HTR-8/SVneo (cell line): ENCODE measurements around the gene DCST1.
"Not testable (repeated sequence)": the region's sequence is repeated elsewhere in the genome, so short reads cannot be mapped to it uniquely, and the experiment has no call there.

Experiments
- DNase-seq: peaks from one replicate; pipeline ENCODE4 v3.0.0; 2011; ENCODE audit warnings: low spot score, mixed read lengths; ENCODE audit not compliant: insufficient read length
- FAIRE-seq: peaks from 2 replicates; lab custom pipeline; 2011; peaks lifted over from hg19 to GRCh38; lab: Jason Lieb, UNC

Gene DCST1

GRCh38 chr1:155033524-155033923 lies at the start of gene DCST1, which contains the start of gene DCST2:
Gene DCST1, plus strand, starts transcription at chr1:155033824. Its CDS starts 213 bp downstream, at chr1:155034037.
Gene DCST2, minus strand, starts transcription at chr1:155033781. Its CDS starts 80 bp downstream, at chr1:155033701.
- DNase-seq, result no peak
- no peak for FAIRE-seq

- not testable (repeated sequence) for FAIRE-seq
Measured at GRCh38 chr1:154986736-154987135, 46.9 kb upstream of the DCST1 start.

GRCh38 chr1:154987326-154987725 lies 46.3 kb upstream of the DCST1 start:
- no peak for FAIRE-seq
- no peak for DNase-seq

More at GRCh38 chr1:154986736-154987135, 46.9 kb upstream of the DCST1 start:
- not testable (repeated sequence) for DNase-seq

GRCh38 chr1:154988058-154988954 lies 45.3 kb upstream of the DCST1 start:
- DNase-seq, result no peak
- FAIRE-seq, result no peak

GRCh38 chr1:154989195-154989860 lies 44.3 kb upstream of the DCST1 start:
- DNase-seq (no peak), FAIRE-seq (no peak)

GRCh38 chr1:154990276-154990675 lies 43.3 kb upstream of the DCST1 start:
- DNase-seq (no peak), FAIRE-seq (no peak)

GRCh38 chr1:154992721-154993571 lies 40.7 kb upstream of the DCST1 start:
- DNase-seq (no peak), FAIRE-seq (no peak)

GRCh38 chr1:154993572-154994268 lies 39.9 kb upstream of the DCST1 start, which contains the start of gene LENEP:
Gene LENEP, plus strand, starts transcription at chr1:154993586. Its CDS starts 22 bp downstream, at chr1:154993608.
- no peak for DNase-seq
- FAIRE-seq, result no peak

GRCh38 chr1:154994269-154994587 lies 39.4 kb upstream of the DCST1 start:
- FAIRE-seq, result no peak

GRCh38 chr1:154994591-154994990 lies 39.0 kb upstream of the DCST1 start:
- FAIRE-seq (no peak), DNase-seq (no peak)

More at GRCh38 chr1:154994269-154994587, 39.4 kb upstream of the DCST1 start:
- no peak for DNase-seq

- not testable (repeated sequence) for FAIRE-seq, DNase-seq
Measured at GRCh38 chr1:154995301-154995983, 38.2 kb upstream of the DCST1 start.

- FAIRE-seq, result no peak
Measured at GRCh38 chr1:154996966-154997701, 36.5 kb upstream of the DCST1 start.

GRCh38 chr1:154998201-154998780 lies 35.3 kb upstream of the DCST1 start:
- DNase-seq, result no peak
- FAIRE-seq, result no peak

More at GRCh38 chr1:154996966-154997701, 36.5 kb upstream of the DCST1 start:
- no peak for DNase-seq

- no peak for FAIRE-seq
- DNase-seq, result no peak
Measured at GRCh38 chr1:154998818-154999570, 34.6 kb upstream of the DCST1 start.

- DNase-seq (no peak), FAIRE-seq (no peak)
Measured at GRCh38 chr1:154999571-155000410, 33.8 kb upstream of the DCST1 start.

- no peak for DNase-seq
- no peak for FAIRE-seq
Measured at GRCh38 chr1:155000411-155000725, 33.3 kb upstream of the DCST1 start.
